Measurements from ENCODE around the gene GPS1.
A peak's percentile ranks its signal among the peaks of the same experiment; 100 is the strongest.

The GPS1 gene

DNA sequence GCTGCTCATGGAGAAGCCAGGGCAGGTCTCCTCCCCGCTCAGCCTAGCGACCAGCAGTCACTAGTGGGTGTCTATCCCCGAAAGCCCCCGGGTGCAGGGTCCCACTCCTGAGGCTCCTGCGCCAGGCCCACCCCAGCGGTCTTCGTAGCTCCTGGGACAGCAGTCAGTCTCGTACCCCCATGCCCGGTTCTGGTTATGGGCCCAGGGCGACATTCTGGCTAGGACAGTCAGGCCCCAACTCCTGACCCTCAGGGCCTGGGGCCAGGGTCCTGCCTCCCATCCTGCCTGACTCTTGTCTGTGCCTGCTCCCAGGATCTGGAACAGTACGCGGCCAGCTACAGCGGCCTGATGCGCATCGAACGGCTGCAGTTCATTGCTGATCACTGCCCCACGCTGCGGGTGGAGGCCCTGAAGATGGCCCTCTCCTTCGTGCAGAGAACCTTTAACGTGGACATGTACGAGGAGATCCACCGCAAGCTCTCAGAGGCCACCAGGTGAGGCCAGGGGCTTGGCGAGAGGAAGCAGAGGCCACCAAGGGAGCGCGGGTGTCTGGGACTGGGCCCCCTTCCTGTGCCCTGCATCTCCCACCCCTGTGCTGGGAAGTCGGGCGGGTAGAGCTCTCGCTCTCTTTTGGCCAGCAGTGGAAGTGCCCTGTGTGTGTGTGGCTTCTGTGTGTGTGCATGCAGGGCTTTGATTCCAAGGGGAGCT is 2.0 kb downstream of the GPS1 start:
- no peaks in the 10 kb centered on the region for H3K27me3 ChIP-seq (ENCODE audit: control insufficient read depth in 1 of 2, insufficient read depth in 2 of 2, low read length in 2 of 2)
- no peak overlapping the region for H3K27ac ChIP-seq (ENCODE audit: low read depth, low read length)
- H3K36me3 ChIP-seq (ENCODE audit: control insufficient read depth in 1 of 2, insufficient read depth in 2 of 2, low read length in 2 of 2): peaks cover 13 to 53% of the 10 kb centered on the region in 2 donors
- H3K9ac ChIP-seq (ENCODE audit: low read depth in 1 of 2, low read length in 2 of 2): no peak overlapping the region
- H3K4me1 ChIP-seq (ENCODE audit: control insufficient read depth in 1 of 2, insufficient read depth in 2 of 2, low read length in 2 of 2): peaks cover 11 to 29% of the 10 kb centered on the region in 2 donors
- H3K9me3 ChIP-seq (ENCODE audit: control insufficient read depth in 1 of 2, low read length in 2 of 2): no peaks in the 10 kb centered on the region
- peak overlapping the region in 1 of 2 donors; percentile 89 for H3K4me3 ChIP-seq (ENCODE audit: low read depth in 1 of 2, low read length in 2 of 2)

DNA sequence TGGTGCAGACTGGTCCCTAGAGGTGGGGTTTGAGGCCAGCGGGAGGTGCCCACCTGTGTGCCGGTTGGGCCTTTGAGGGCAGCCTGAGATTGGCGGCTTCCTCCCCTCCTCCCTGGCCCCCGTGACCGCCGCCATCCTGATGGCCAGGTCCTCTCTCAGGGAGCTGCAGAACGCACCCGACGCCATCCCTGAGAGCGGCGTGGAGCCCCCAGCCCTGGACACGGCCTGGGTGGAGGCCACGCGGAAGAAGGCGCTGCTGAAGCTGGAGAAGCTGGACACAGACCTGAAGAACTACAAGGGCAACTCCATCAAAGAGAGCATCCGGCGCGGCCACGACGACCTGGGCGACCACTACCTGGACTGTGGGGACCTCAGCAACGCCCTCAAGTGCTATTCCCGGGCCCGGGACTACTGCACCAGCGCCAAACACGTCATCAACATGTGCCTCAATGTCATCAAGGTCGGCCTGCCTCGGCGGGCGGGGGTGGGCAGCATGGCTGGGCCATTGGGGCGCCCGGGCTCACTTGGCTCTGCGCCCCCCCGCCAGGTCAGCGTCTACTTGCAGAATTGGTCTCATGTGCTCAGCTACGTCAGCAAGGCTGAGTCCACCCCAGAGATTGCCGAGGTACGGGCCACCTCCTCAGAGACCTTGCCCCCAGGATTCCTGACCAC is 2.8 kb downstream of the GPS1 start:
- Histone ChIP-seq H3K9ac (ENCODE audit: low read depth in 1 of 2, low read length in 2 of 2) (no peak overlapping the region), H3K27me3 (ENCODE audit: control insufficient read depth in 1 of 2, insufficient read depth in 2 of 2, low read length in 2 of 2) (no peaks in the 10 kb centered on the region), H3K4me1 (ENCODE audit: control insufficient read depth in 1 of 2, insufficient read depth in 2 of 2, low read length in 2 of 2) (peaks cover 11 to 29% of the 10 kb centered on the region in 2 donors), H3K4me3 (ENCODE audit: low read depth in 1 of 2, low read length in 2 of 2) (no peak overlapping the region), H3K36me3 (ENCODE audit: control insufficient read depth in 1 of 2, insufficient read depth in 2 of 2, low read length in 2 of 2) (peaks cover 13 to 60% of the 10 kb centered on the region in 2 donors), H3K9me3 (ENCODE audit: control insufficient read depth in 1 of 2, low read length in 2 of 2) (no peaks in the 10 kb centered on the region), H3K27ac (ENCODE audit: low read depth, low read length) (no peak overlapping the region)

DNA sequence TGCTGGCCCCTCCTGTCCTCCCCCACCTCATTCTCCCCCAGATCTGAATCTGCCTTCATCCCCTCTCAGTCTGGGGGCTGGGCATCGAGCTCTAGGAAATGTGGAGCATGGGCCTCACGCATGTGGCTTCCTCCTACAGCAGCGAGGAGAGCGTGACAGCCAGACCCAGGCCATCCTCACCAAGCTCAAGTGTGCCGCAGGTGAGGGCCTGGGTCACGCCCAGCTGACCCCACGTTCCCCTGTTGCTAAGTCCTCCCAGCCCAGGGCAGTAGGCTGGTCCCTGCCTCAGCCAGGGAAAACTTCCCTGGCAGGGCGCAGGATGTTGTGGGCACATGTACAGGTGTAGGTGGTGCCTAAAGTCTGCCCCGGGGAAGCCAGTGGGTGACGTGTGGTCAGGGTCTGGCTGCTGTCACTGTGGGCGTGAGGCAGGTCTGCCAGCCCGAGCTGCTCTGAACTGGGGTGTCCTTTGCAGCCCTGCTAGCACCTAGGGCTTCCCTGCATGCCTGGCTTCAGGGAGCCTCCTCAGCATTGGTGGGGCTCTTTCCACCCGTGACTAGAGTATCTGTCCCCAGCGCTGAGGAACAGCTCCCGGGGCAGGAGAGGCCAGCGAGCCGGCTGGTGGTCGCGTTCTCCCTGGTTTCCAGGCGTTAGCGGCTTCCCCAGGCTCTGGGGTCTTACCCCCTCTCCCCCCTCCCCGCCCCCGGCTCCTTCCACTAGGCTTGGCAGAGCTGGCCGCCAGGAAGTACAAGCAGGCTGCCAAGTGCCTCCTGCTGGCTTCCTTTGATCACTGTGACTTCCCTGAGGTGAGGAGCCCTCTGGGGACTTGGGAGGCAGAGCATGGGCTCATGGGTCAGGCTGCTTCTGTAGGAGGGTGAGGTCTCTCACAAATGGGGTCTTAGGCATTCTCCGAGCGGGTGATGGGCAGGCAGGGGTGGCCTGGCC is 3.6 kb downstream of the GPS1 start:
- Histone ChIP-seq H3K27me3 (ENCODE audit: control insufficient read depth in 1 of 2, insufficient read depth in 2 of 2, low read length in 2 of 2) (no peaks in the 10 kb centered on the region), H3K4me1 (ENCODE audit: control insufficient read depth in 1 of 2, insufficient read depth in 2 of 2, low read length in 2 of 2) (peaks cover 11 to 25% of the 10 kb centered on the region in 2 donors)

DNA sequence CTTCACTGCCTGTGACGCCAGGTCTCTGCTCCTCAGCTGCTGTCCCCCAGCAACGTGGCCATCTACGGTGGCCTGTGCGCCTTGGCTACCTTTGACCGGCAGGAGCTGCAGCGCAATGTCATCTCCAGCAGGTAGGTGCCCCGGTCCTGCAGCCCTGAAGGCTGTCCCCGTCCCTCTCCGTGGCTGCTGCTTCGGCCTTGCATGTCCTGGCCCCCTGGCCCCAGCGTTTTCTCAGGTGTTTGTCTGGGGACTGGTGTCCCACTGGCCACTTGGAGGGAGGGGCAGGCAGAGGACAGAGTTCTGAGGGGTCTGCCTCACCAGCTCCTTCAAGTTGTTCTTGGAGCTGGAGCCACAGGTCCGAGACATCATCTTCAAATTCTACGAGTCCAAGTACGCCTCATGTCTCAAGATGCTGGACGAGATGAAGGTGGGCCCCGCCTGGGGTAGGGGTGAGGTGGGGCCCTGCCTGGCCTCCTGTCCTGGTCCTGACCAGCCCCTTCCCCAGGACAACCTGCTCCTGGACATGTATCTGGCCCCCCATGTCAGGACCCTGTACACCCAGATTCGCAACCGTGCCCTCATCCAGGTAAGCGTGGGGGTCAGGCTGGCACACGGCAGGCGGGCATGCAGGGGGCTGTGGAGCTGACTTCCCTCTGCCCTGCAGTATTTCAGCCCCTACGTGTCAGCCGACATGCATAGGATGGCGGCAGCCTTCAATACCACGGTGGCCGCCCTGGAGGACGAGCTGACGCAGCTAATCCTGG is 4.4 kb downstream of the GPS1 start:
- peaks cover 16 to 74% of the 10 kb centered on the region in 2 donors for H3K36me3 ChIP-seq (ENCODE audit: control insufficient read depth in 1 of 2, insufficient read depth in 2 of 2, low read length in 2 of 2)

More for the DNA sequence above, 3.6 kb downstream of the GPS1 start:
- Histone ChIP-seq H3K4me3 (ENCODE audit: low read depth in 1 of 2, low read length in 2 of 2) (no peak overlapping the region), H3K9ac (ENCODE audit: low read depth in 1 of 2, low read length in 2 of 2) (no peak overlapping the region), H3K9me3 (ENCODE audit: control insufficient read depth in 1 of 2, low read length in 2 of 2) (no peaks in the 10 kb centered on the region), H3K27ac (ENCODE audit: low read depth, low read length) (no peak overlapping the region), H3K36me3 (ENCODE audit: control insufficient read depth in 1 of 2, insufficient read depth in 2 of 2, low read length in 2 of 2) (peaks cover 15 to 66% of the 10 kb centered on the region in 2 donors)

DNA sequence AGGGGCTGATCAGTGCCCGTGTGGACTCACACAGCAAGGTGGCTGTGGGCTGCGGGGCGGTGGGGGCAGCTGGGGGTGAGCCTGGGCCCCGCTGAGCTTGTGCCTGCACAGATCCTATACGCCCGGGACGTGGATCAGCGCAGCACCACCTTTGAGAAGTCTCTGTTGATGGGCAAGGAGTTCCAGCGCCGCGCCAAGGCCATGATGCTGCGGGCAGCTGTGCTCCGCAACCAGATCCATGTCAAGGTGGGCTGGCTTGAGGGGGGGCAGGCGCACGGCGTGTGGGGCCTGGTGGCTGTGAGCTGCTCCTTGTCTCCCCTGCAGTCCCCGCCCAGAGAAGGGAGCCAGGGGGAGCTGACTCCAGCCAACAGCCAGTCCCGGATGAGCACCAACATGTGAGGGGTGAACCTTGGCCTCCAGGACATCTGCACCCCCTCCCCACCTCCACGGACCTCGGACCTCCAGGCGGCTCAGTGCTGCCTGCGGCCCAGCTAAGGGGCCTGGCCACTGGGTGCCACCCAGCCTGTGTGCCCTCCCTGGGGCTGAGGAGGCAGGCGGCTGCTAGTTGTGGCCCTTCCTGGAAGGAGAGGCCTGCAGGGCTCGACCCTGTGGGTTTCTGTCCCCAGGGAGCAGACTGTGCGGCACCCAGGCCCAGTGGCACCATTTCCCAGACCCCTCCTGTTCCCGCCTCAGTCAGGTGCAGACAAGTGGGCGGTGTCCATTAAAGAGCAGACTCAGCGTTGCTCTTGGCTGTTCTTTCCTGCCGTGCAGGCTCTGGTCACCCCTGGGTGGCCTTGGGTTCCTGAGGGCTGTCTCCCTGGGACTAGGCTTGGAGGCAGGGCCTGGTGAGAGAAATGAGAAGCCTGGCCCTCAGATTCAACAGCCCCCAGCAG is 5.3 kb downstream of the GPS1 start:
- H3K9ac ChIP-seq (ENCODE audit: low read depth in 1 of 2, low read length in 2 of 2): no peak overlapping the region
- no peak overlapping the region for H3K27ac ChIP-seq (ENCODE audit: low read depth, low read length)
- H3K4me3 ChIP-seq (ENCODE audit: low read depth in 1 of 2, low read length in 2 of 2): no peak overlapping the region
- no peaks in the 10 kb centered on the region for H3K27me3 ChIP-seq (ENCODE audit: control insufficient read depth in 1 of 2, insufficient read depth in 2 of 2, low read length in 2 of 2)
- H3K4me1 ChIP-seq (ENCODE audit: control insufficient read depth in 1 of 2, insufficient read depth in 2 of 2, low read length in 2 of 2): peaks cover 11 to 18% of the 10 kb centered on the region in 2 donors
- no peaks in the 10 kb centered on the region for H3K9me3 ChIP-seq (ENCODE audit: control insufficient read depth in 1 of 2, low read length in 2 of 2)
- peaks cover 20 to 80% of the 10 kb centered on the region in 2 donors for H3K36me3 ChIP-seq (ENCODE audit: control insufficient read depth in 1 of 2, insufficient read depth in 2 of 2, low read length in 2 of 2)

More for the DNA sequence above, 4.4 kb downstream of the GPS1 start:
- Histone ChIP-seq H3K4me3 (ENCODE audit: low read depth in 1 of 2, low read length in 2 of 2) (no peak overlapping the region), H3K27ac (ENCODE audit: low read depth, low read length) (no peak overlapping the region), H3K9ac (ENCODE audit: low read depth in 1 of 2, low read length in 2 of 2) (no peak overlapping the region), H3K27me3 (ENCODE audit: control insufficient read depth in 1 of 2, insufficient read depth in 2 of 2, low read length in 2 of 2) (no peaks in the 10 kb centered on the region), H3K9me3 (ENCODE audit: control insufficient read depth in 1 of 2, low read length in 2 of 2) (no peaks in the 10 kb centered on the region), H3K4me1 (ENCODE audit: control insufficient read depth in 1 of 2, insufficient read depth in 2 of 2, low read length in 2 of 2) (peaks cover 11 to 18% of the 10 kb centered on the region in 2 donors)

DNA sequence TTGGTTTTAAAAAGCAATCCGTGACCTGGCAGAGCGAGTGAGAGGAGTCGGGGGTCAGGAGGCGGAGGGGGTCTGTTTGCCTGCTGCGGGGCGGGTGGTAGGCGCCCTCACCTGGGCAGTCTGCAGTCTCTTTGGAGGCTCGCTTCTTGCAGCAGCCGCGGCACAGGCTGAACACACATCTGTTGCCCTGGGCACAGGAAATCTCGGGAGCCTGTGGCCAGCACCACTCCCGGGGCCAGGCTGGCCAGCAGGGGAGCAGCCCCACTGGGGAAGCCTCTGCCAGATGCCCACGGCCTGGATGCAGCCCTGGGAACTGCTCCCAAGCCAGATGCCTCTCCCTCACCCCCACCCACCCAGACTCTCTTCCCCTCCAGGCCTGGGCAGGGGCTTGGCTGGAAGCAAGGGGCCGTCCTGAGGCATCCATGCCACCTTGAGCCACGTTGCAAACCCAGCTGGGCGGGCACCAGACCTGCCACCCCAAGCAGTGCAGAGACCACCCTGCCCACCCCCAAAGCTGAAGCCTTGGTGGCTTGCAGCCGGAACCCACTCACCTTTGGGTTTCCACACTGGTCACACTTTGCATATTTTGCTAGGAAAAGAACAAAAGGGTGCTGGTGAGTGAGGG is 6.6 kb downstream of the GPS1 start:
- Histone ChIP-seq H3K27me3 (ENCODE audit: control insufficient read depth in 1 of 2, insufficient read depth in 2 of 2, low read length in 2 of 2) (no peaks in the 10 kb centered on the region), H3K27ac (ENCODE audit: low read depth, low read length) (no peak overlapping the region), H3K4me1 (ENCODE audit: control insufficient read depth in 1 of 2, insufficient read depth in 2 of 2, low read length in 2 of 2) (peaks cover 2 to 5% of the 10 kb centered on the region in 2 donors), H3K9ac (ENCODE audit: low read depth in 1 of 2, low read length in 2 of 2) (no peak overlapping the region), H3K36me3 (ENCODE audit: control insufficient read depth in 1 of 2, insufficient read depth in 2 of 2, low read length in 2 of 2) (peaks cover 20 to 91% of the 10 kb centered on the region in 2 donors), H3K4me3 (ENCODE audit: low read depth in 1 of 2, low read length in 2 of 2) (no peak overlapping the region), H3K9me3 (ENCODE audit: control insufficient read depth in 1 of 2, low read length in 2 of 2) (no peaks in the 10 kb centered on the region)

DNA sequence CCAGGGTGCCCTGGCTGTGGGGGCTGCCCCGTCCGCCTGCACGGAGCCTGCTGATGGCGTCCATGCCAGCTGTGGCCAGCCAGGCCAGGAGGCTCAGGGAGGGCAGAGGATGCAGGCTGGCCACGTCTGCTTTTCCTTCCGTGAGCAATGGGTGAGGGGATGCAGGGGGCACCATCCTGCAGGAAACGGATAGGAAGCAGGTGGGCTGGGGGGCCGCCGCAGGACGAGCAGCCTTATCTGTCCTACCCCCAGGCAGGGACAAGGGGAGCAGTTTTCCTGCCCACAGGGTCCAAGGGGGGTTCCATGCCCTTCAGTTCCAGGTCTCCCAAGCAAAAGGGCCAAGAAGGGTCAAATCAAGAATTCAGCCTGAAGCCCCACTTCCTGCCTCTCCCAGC is 7.2 kb downstream of the GPS1 start:
- Histone ChIP-seq H3K4me1 (ENCODE audit: control insufficient read depth in 1 of 2, insufficient read depth in 2 of 2, low read length in 2 of 2) (peaks cover 0 to 2% of the 10 kb centered on the region in 2 donors), H3K27ac (ENCODE audit: low read depth, low read length) (no peak overlapping the region), H3K9me3 (ENCODE audit: control insufficient read depth in 1 of 2, low read length in 2 of 2) (no peaks in the 10 kb centered on the region), H3K27me3 (ENCODE audit: control insufficient read depth in 1 of 2, insufficient read depth in 2 of 2, low read length in 2 of 2) (no peaks in the 10 kb centered on the region), H3K36me3 (ENCODE audit: control insufficient read depth in 1 of 2, insufficient read depth in 2 of 2, low read length in 2 of 2) (peaks cover 21 to 87% of the 10 kb centered on the region in 2 donors), H3K4me3 (ENCODE audit: low read depth in 1 of 2, low read length in 2 of 2) (no peak overlapping the region), H3K9ac (ENCODE audit: low read depth in 1 of 2, low read length in 2 of 2) (no peak overlapping the region)

DNA sequence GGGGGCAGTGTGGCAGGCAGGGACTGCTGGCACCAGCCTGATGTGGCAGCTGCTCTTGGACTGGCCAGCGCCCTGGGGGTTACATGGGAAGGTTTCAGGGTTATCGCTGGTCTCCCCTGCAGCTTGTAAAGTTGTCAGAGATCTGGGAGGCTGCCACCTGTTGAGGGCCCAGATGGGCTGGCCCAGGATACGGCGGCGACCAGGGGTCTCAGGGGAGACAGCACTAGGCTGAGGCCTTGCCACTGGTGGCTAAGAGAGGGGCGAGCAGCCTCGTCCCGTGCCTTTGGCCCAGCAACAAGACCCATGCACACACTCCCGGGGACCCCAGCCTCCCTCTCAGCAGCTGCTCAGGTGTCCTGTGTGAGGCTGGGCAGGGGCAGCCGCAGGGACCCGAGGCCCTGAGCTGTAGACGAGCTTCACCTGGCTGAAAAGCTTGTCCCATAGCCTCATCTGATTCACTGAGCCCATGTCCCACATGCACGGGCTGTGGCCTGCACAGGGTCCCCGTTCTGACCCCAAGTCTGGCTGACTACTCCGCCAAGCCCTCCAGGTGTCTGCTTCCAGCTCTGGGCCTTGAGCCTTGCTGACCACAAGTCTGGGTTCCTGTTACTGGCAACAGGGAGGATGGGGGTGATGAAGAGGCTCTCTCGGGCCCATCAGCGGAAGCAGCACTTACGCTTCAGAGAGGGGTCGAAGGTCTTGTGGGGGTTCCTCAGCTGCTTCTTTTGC is 7.7 kb downstream of the GPS1 start:
- H3K4me3 ChIP-seq (ENCODE audit: low read depth in 1 of 2, low read length in 2 of 2): no peak overlapping the region
- H3K9me3 ChIP-seq (ENCODE audit: control insufficient read depth in 1 of 2, low read length in 2 of 2): no peaks in the 10 kb centered on the region

More for the DNA sequence above, 7.7 kb downstream of the GPS1 start:
- Histone ChIP-seq H3K4me1 (ENCODE audit: control insufficient read depth in 1 of 2, insufficient read depth in 2 of 2, low read length in 2 of 2) (peaks cover 2 to 8% of the 10 kb centered on the region in 2 donors), H3K9ac (ENCODE audit: low read depth in 1 of 2, low read length in 2 of 2) (no peak overlapping the region), H3K27ac (ENCODE audit: low read depth, low read length) (no peak overlapping the region), H3K27me3 (ENCODE audit: control insufficient read depth in 1 of 2, insufficient read depth in 2 of 2, low read length in 2 of 2) (no peaks in the 10 kb centered on the region), H3K36me3 (ENCODE audit: control insufficient read depth in 1 of 2, insufficient read depth in 2 of 2, low read length in 2 of 2) (peaks cover 21 to 82% of the 10 kb centered on the region in 2 donors)
